Hematopoietic multipotent progenitor cell treated with erythropoietin and hydrocortisone succinate and interleukin-3 and kit ligand, for 17 days (in vitro differentiated cells): Measurements from ENCODE around the gene GFRA1.

ENCODE experiments used
- DNase-seq: peaks from one replicate; pipeline ENCODE4 v3.0.0-alpha.2; 2015; ENCODE audit warnings: low spot score

Gene GFRA1

GRCh38 chr10:116160271-116160670 is 112.7 kb downstream of the GFRA1 start:
- no peak for DNase-seq

- no peak for DNase-seq
These were observed 113.8 kb downstream of the GFRA1 start for GRCh38 chr10:116159197-116159596.

- no peak for DNase-seq
These were observed 115.0 kb downstream of the GFRA1 start for GRCh38 chr10:116158036-116158435.

GRCh38 chr10:116157485-116157884 is 115.5 kb downstream of the GFRA1 start:
- no peak for DNase-seq

GRCh38 chr10:116156819-116157218 is 116.2 kb downstream of the GFRA1 start:
- no peak for DNase-seq

GRCh38 chr10:116155191-116155590 is 117.8 kb downstream of the GFRA1 start:
- no peak for DNase-seq

GRCh38 chr10:116154651-116155050 is 118.4 kb downstream of the GFRA1 start:
- DNase-seq, result no peak

GRCh38 chr10:116151076-116151475 is 121.9 kb downstream of the GFRA1 start:
- DNase-seq, result no peak

- no peak for DNase-seq
These were observed 122.4 kb downstream of the GFRA1 start for GRCh38 chr10:116150606-116151005.

- no peak for DNase-seq
These were observed 125.7 kb downstream of the GFRA1 start for GRCh38 chr10:116147147-116147905.

- DNase-seq, result no peak
These were observed 126.5 kb downstream of the GFRA1 start for GRCh38 chr10:116146372-116147140.

GRCh38 chr10:116143673-116144222 is 129.3 kb downstream of the GFRA1 start:
- no peak for DNase-seq

- no peak for DNase-seq
These were observed 131.2 kb downstream of the GFRA1 start for GRCh38 chr10:116141855-116142254.

GRCh38 chr10:116141246-116141645 is 131.8 kb downstream of the GFRA1 start:
- DNase-seq, result no peak

GRCh38 chr10:116139886-116140285 is 133.1 kb downstream of the GFRA1 start:
- DNase-seq, result no peak

- DNase-seq, result no peak
These were observed 134.1 kb downstream of the GFRA1 start for GRCh38 chr10:116138897-116139296.

GRCh38 chr10:116136261-116136660 is 136.7 kb downstream of the GFRA1 start:
- no peak for DNase-seq

GRCh38 chr10:116134322-116134721 is 138.7 kb downstream of the GFRA1 start:
- DNase-seq, result no peak

GRCh38 chr10:116133634-116134033 is 139.4 kb downstream of the GFRA1 start:
- no peak for DNase-seq

- DNase-seq, result no peak
These were observed 140.1 kb downstream of the GFRA1 start for GRCh38 chr10:116132780-116133399.

- DNase-seq, result no peak
These were observed 143.0 kb downstream of the GFRA1 start for GRCh38 chr10:116130006-116130405.

- DNase-seq, result no peak
These were observed 145.9 kb downstream of the GFRA1 start for GRCh38 chr10:116126954-116127695.
